GM18508 (cell line): ENCODE results near the gene SPESP1.

Experiments
- ATAC-seq: cut with Tn5 transposase; IDR thresholded peaks from one replicate; pipeline ENCODE4 v1.9.1; 2021; ENCODE audit warnings: moderate number of reproducible peaks; ENCODE audit not compliant: insufficient read depth, unreplicated experiment

Gene SPESP1

GRCh38 chr15:68930268-68931022 lies at the start of gene SPESP1:
Gene SPESP1 (plus strand): TSS chr15:68930525. CDS start chr15:68930654, 129 bp downstream.
- no peak for ATAC-seq

- ATAC-seq, result no peak
Observed at GRCh38 chr15:68885070-68885469, 45.3 kb upstream of the SPESP1 start.

- ATAC-seq, result no peak
Observed at GRCh38 chr15:68887120-68887519, 43.2 kb upstream of the SPESP1 start.

- no peak for ATAC-seq
Observed at GRCh38 chr15:68887819-68888218, 42.5 kb upstream of the SPESP1 start.

- no peak for ATAC-seq
Observed at GRCh38 chr15:68888419-68888818, 41.9 kb upstream of the SPESP1 start.

- ATAC-seq, result no peak
Observed at GRCh38 chr15:68894208-68894607, 36.1 kb upstream of the SPESP1 start.

- ATAC-seq, result no peak
Observed at GRCh38 chr15:68896178-68896577, 34.1 kb upstream of the SPESP1 start.

- no peak for ATAC-seq
Observed at GRCh38 chr15:68897016-68897415, 33.3 kb upstream of the SPESP1 start.

GRCh38 chr15:68900027-68900426 lies 30.3 kb upstream of the SPESP1 start:
- ATAC-seq, result no peak

GRCh38 chr15:68907396-68907923 lies 22.9 kb upstream of the SPESP1 start:
- no peak for ATAC-seq

GRCh38 chr15:68909601-68910100 lies 20.7 kb upstream of the SPESP1 start:
- no peak for ATAC-seq

GRCh38 chr15:68910341-68910740 lies 20.0 kb upstream of the SPESP1 start:
- ATAC-seq, result no peak

- no peak for ATAC-seq
Observed at GRCh38 chr15:68910816-68911215, 19.5 kb upstream of the SPESP1 start.

- ATAC-seq, result no peak
Observed at GRCh38 chr15:68921926-68922325, 8.4 kb upstream of the SPESP1 start.

GRCh38 chr15:68924866-68925560 lies 5.3 kb upstream of the SPESP1 start:
- no peak for ATAC-seq

GRCh38 chr15:68933001-68933400 lies 2.7 kb downstream of the SPESP1 start:
- ATAC-seq, result no peak

GRCh38 chr15:68934341-68934740 lies 4.0 kb downstream of the SPESP1 start:
- no peak for ATAC-seq

- no peak for ATAC-seq
Observed at GRCh38 chr15:68935400-68935937, 5.1 kb downstream of the SPESP1 start.

- no peak for ATAC-seq
Observed at GRCh38 chr15:68939501-68939900, 9.2 kb downstream of the SPESP1 start.

- ATAC-seq, result no peak
Observed at GRCh38 chr15:68951813-68952212, 21.5 kb downstream of the SPESP1 start.

- ATAC-seq, result no peak
Observed at GRCh38 chr15:68957696-68958095, 27.4 kb downstream of the SPESP1 start.
